LNCAP (cell line): Measurements from ENCODE around the gene FTCD.

Source experiments
- TF ChIP-seq, protein P1 (sequence below): fragments of 450-650 bp; IDR thresholded peaks from 2 replicates; pipeline ENCODE4 v1.5.1; 2017; ENCODE audit warnings: mild to moderate bottlenecking

Gene FTCD

DNA sequence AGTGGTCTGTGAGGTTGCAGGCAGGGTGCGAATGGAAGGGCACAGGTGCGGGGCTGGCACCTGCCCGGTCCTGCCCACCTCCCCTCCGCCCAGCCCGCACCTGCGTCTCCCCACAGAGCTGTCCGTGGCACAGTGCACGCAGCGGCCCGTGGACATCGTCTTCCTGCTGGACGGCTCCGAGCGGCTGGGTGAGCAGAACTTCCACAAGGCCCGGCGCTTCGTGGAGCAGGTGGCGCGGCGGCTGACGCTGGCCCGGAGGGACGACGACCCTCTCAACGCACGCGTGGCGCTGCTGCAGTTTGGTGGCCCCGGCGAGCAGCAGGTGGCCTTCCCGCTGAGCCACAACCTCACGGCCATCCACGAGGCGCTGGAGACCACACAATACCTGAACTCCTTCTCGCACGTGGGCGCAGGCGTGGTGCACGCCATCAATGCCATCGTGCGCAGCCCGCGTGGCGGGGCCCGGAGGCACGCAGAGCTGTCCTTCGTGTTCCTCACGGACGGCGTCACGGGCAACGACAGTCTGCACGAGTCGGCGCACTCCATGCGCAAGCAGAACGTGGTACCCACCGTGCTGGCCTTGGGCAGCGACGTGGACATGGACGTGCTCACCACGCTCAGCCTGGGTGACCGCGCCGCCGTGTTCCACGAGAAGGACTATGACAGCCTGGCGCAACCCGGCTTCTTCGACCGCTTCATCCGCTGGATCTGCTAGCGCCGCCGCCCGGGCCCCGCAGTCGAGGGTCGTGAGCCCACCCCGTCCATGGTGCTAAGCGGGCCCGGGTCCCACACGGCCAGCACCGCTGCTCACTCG is 23.3 kb downstream of the FTCD start:
- TF ChIP-seq, protein P1, sequence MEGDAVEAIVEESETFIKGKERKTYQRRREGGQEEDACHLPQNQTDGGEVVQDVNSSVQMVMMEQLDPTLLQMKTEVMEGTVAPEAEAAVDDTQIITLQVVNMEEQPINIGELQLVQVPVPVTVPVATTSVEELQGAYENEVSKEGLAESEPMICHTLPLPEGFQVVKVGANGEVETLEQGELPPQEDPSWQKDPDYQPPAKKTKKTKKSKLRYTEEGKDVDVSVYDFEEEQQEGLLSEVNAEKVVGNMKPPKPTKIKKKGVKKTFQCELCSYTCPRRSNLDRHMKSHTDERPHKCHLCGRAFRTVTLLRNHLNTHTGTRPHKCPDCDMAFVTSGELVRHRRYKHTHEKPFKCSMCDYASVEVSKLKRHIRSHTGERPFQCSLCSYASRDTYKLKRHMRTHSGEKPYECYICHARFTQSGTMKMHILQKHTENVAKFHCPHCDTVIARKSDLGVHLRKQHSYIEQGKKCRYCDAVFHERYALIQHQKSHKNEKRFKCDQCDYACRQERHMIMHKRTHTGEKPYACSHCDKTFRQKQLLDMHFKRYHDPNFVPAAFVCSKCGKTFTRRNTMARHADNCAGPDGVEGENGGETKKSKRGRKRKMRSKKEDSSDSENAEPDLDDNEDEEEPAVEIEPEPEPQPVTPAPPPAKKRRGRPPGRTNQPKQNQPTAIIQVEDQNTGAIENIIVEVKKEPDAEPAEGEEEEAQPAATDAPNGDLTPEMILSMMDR: no peak

DNA sequence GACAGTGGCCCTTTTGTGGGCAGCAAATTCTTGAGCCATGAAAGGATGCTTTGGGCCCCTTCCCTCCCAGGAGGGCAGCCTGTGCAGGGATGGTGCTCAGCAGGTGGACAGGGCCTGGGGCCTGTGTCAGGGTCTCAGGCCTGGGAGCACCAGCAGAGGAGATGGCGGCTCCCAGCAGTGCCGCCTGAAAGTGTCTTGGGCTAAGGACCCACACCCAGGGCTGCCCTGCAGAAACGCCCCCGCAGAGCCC is 23.9 kb downstream of the FTCD start:
- TF ChIP-seq, protein P1: no peak

DNA sequence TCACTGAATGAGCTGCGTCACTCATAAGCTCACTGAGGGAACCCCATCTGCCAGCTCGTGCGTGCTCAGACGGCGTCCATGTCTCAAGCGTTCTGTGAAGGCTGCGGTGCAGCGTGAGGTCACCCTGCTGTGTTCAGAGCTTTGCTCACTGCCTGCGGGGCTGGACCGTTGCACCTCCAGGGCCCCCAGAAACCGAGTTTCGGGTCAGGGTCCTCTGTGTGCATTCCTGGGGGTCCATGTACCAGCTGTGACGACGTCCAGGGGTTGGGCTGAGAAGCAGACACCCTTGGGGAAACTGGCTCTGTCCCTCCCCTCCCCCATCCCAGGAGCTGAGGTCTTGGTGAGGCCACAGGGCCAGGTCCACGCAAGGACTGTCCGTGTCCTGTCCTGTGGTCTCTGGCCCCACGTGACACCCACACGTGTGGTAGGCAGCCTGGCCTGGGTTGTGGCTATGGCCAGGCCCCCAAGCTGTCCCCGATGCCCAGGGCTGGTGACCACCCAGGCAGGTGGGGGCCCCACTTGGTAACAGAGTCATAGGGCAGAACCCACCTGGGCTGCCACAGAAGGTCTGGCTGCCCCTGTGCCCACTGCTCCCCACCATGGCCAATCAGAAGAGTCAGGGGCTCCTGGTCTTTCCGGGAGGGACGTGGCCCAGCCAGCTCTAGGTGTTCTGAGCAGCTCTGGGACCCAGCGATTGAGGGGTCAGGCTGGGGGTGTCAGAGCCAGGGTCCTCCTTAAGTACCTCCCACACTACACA is 24.4 kb downstream of the FTCD start:
- TF ChIP-seq, protein P1: no peak

DNA sequence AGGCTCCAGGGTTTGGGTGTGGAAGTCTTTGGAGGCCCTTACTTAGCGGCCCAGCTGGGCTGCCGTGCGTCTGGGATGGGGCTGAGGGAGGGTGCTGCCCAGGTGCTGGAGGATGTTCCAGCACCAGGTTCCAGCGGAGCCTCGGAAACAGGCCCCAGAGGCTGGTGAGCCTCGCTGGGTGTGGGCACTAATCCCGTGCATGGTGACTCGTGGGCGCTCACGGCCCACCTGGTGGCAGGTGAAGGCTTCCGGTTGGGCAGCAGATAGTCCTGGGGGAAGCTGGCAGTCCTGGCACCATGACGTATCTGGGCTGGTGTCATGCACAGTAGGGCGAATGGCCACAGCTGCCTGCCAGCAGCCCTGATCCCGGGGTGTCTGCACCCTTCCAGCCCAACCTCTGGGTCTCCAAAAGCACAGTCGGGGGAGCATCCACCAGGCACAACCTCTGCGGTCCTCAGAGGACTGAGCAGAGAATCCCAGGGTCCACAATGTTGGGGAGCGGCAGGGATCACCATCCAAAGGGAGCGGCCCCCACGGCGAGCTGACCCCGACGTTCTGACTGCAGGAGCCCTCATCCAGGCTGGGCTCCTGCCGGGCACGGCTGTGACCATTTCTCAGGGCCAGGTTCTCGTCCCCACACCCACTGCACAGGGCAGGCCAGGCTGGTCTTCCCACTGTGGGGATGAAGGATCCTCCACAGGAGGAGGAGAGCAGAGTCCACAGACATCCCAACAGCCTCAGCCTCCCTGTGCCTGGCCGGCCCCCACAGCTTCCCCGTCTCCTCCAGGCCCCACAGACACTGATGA is 25.3 kb downstream of the FTCD start:
- TF ChIP-seq, protein P1: no peak

DNA sequence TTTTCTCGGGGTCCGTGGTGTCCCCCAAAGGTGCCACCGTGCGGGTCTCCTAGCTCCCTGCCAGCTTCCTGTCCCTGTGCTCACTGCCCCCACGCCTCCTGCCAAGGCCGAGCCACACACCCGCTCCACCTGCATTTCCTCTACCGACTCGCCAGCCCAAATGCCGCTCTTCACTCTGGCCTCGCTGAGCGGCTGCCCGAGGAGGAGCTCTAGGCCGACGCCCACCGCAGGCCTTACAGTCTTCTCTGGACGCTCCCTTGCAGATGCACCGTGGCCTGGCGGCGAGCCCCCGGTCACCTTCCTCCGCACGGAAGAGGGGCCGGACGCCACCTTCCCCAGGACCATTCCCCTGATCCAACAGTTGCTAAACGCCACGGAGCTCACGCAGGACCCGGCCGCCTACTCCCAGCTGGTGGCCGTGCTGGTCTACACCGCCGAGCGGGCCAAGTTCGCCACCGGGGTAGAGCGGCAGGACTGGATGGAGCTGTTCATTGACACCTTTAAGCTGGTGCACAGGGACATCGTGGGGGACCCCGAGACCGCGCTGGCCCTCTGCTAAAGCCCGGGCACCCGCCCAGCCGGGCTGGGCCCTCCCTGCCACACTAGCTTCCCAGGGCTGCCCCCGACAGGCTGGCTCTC is 26.3 kb downstream of the FTCD start:
- TF ChIP-seq, protein P1: no peak

DNA sequence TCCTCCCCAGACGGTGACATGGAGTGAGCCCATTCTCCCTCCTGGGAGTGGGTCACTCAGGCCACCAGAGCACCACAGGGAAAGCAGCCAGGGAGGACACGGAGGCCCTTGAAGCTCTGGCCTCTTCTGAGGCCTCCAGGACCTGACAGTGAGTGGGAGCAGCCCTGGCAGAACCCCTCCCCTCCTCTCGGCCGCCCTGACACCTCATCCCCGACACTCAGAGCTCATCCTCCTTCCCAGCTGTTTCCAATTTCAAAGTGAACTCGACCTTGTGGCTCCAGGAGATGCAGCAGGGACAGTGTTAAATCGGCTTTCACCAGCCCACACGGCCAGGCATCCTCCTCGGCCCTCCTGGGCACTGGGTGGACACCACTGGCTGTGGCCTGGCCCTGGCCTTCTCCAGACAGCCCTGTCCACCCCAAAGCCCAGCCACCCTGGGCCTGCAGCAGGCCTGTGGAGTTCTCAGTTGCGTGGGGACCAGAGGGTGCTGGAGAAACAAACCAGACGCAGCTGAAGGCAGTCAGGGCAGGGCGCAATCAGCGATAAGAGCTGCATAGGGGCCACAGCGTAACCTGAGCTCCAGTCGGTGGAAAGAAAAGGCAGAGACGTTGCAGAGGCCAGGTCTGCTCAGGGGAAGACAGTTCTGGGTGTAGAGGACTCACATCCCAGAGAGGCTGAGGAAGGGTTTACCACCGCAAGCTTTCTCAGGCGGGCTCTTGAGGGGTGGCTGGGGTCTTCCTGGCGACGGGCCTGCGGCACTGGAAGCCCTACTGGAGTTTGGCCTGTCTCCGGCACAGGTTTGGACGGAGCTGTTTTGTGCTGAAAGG is 27.1 kb downstream of the FTCD start:
- TF ChIP-seq, protein P1: no peak
